ENCODE data around the gene STRC.
"Not testable (repeated sequence)": the region's sequence is repeated elsewhere in the genome, so short reads cannot be mapped to it uniquely, and the experiment has no call there.

The STRC gene

DNA sequence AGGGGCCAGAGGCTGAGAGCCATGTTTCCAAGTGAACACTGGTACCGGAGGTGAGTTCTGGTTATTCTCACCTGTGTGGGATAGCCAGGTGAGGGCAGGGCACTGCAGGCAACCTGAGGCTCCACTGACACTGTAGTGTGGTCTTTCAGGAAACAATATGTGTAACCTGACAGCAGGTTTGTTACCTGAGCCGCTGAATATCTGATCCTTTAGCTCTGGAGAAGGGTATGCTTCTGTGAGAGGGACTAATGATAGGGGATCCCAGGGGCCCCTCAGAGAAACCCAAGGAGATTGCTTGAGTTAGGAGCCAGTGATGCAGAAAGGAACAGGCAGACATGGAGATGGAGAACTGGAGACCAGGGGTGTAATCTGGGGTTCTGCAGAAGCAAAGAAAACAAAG lies at the start of gene STRC:
Gene STRC (minus strand): TSS at position 101 of the 400 bp plus-strand sequence. CDS start 78 bp downstream, at position 23.
- DNase-seq (ENCODE audit: low read depth) = not testable (repeated sequence)

DNA sequence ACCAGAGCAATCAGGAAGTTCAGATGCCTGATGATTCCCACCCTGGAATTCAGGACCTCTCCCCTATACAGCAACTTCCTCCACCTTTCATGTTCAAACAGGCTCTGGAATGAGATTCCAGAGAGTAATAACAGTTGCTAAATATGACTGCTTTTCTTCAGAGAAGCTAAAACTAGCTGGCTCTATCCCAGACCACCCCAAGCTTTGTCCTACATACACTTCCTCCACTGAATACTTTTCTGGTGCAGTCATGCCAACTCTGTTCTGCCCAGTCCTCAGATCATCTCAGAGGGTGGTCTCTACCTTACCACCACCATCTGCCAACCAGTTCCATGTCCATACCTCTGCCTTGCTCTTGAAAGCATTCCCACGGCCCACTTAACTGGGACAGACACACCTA lies 47.6 kb upstream of the STRC start:
- not testable (repeated sequence) for DNase-seq (ENCODE audit: low read depth)

DNA sequence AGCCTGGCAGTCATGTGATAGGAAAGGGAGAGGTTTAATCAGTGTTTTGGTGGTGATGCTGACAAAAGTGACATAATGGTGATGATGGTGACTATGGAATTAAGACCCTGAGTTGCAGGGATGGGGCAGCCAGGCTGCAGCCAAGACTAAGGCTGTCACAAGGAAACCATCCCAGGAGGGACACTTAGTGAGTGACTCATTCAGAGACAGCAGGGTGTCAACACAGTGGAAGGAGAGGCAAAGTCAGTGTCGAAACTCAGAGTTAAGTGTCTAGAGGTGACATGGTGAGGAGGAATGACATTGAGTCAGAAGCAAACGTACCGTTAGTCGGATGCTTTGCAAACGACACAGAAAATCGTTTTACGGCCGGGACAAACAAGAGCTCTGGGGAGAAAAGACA lies 44.7 kb upstream of the STRC start:
- not testable (repeated sequence) for DNase-seq (ENCODE audit: low read depth)

DNA sequence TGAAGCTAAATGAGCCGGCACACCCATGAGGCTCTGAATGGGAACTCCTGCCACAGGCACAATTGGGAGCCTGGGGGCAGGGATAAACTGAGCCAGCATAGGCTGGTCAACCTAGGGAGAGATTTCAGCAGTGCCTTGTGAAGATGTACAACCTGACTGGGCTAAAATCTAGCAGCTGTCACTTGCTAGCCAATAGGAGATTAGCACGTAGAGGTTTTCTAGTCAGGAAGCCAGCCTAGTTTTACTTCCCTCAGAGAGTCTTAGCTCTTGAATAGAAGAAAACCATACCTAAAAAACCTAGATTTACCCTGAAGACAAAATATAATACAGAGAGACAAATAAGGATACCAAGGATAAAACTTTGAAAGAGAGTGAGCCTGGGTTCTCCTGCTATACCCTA lies 43.7 kb upstream of the STRC start:
- DNase-seq (ENCODE audit: low read depth) = not testable (repeated sequence)

DNA sequence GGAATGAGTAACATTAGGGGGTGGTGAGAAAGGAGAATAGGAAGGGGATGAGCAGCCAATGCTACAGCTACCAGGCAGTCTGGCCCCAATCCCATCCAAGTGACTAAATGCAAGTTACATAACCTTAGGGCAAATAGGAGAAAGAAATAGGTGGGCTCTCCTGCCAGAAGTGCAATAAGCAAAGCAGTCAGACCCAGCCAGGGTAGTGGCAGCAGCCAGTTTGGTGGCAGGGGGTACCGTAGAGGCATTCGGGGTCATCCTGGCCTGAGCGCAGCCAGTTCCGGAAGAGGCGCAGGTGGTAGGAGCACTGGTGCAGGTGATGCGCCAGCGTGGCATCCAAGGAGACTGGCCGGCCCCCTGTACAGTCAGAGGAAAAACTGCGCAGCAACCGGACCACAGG lies 41.1 kb upstream of the STRC start:
- DNase-seq (ENCODE audit: low read depth) = not testable (repeated sequence)

DNA sequence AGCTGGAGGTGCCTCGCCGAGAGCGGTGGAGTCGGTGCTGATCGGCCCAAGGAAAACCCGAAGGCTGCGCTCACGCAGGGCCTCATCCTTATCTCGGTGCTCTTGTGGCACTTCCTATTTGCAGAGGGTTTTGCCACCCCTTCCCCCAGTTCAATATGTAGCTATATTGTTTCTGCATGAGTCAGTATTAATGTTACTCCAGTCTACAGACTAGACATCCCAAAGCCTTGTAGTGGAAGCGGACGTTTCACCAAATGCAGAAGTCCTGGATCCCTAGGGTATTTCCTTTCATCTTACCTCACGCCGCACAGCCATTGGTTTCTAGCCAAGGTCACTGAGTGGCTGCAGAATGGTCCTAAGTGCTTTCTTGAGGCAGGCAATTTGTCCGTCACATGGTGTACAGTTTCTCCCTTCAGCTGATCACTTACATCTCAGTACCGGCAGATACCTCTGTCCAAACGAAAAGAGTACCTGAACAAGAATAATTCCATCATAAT lies 30.9 kb upstream of the STRC start:
- DNase-seq (ENCODE audit: low read depth) = not testable (repeated sequence)

DNA sequence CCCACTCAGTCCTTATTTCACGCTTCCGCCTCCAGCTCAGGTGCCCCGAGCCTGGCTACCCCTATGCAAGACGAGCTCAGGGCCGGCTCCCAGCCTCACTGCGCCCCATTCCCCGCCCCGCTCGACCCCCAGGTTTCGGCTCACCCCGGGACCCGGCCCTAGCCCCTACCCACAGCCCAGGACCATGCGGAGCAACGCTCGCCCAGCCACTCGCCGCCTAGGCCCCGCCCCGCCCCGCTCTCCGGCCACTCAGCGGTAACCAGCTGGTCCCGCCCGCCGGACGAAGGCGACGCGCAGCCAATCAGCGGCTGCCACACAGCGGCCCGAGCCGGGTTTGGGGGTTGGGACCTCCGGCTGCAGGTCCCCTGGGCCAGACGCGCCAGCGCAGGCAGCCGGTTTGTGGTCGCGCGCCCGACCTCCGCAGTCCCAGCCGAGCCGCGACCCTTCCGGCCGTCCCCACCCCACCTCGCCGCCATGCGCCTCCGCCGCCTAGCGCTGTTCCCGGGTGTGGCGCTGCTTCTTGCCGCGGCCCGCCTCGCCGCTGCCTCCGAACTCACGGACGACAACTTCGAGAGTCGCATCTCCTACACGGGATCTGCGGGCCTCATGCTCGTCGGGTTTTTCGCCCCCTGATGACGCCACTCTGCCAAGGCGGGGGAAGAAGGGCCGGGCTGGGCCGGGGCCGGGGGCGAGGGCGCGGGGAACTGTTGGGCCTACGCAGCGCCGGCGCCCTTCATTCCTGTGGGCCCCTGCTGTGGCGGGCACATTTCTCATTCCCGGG lies 30.2 kb upstream of the STRC start, which contains the start of gene CATSPER2:
Gene CATSPER2 (minus strand): TSS at position 196 of the 781 bp plus-strand sequence. CDS start 783 bp downstream, outside the sequence.
- no peak for DNase-seq (ENCODE audit: low read depth)

DNA sequence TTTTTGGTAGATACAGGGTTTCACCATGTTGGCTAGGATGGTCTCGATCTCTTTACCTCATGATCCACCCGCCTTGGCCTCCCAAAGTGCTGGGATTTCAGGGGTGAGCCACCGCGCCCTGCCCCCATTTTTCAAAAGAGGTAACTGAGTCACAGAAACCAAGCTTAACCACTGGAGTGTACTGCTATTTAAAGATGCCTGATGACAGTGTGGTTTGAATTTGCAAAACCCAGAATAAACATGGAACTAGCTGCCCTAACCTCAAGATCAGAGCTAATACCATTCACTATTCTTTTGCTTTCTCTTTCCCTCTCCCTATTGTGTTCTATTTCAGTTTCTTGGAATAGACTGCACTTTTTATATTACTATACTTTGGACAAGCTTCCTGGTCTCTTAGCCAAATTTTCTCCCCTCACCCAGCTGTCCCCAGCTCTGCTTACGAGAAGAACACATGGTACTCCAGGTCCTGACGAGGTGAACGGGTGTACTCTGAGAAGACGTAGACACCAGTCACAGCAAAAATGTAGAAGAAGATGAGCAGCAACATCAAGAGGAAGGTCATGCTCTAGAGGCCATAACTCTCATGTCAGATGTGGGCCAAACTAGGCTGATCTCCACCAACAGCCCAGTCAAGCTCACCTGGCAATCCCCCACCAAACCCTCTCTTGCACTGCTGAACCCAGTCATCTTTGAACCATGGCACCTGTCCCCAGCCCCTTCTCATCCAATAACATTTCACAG lies 20.0 kb upstream of the STRC start:
- not testable (repeated sequence) for DNase-seq (ENCODE audit: low read depth)

DNA sequence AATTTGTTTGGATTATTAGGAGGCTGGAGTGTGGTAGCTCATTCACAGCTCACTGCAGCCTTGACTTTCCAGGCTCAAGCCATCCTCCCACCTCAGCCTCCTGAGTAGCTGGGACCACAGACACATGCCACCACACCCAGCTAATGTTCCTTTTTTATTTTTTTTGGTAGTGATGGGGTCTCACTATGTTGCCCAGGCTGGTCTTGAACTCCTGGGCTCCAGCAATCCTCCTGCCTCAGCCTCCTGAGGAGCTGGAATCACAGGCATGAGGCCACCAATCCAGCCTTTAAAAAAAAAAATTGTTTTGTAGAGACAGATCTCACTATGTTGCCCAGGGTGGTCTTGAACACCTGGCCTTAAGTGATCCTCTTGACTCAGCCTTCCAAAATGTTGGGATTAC lies 8.3 kb upstream of the STRC start:
- not testable (repeated sequence) for DNase-seq (ENCODE audit: low read depth)

DNA sequence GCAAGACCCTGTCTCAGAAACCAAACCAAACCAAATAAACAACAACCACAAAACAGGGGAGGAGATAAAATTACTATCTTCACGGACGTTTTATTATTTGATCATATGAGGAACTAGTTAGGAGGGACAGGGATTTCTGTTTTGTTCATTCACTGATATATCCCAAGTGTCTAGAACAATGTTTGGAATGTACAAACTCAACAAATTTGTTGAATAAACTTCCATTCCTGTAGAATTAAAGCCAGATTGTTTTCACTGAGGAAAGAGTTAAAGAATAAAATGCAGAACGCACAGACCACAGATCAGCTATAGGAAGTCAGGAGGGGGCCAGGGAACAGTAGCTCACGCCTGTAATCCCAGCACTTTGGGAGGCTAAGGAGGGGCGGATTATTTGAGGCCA lies 6.5 kb upstream of the STRC start:
- DNase-seq (ENCODE audit: low read depth) = no peak

DNA sequence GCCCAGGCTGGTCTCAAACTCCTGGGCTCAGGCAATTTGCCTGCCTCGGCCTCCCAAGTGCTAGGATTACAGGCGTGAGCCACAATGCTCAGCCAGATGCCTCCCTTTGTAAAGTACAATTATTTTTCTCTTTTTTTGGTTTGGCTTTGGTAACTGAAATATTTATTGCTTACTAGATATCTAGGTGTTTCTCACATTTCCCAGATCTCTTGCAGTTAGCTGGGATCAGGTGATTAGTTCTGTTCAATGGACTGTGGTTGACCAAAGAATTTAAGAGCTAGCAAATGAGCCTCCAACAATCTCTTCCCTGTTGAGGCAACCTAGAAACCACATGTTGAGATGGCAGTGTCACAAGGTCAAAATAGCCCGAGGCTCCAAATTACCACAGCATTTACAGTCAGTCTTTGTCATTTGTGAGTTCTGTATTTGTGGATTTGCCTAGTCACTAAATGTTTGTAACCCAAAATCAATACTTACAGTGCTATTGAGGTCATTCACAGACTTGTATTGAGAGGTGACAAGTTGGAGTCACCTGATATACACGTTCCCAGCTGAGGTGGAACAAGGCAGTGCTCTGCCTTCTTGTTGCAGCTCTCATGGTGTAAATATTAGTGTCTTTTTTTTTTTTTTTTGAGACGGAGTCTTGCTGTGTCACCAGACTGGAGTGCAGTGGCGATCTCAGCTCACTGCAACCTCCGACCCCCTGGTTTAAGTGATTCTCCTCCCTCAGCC lies 3.6 kb upstream of the STRC start:
- not testable (repeated sequence) for DNase-seq (ENCODE audit: low read depth)

DNA sequence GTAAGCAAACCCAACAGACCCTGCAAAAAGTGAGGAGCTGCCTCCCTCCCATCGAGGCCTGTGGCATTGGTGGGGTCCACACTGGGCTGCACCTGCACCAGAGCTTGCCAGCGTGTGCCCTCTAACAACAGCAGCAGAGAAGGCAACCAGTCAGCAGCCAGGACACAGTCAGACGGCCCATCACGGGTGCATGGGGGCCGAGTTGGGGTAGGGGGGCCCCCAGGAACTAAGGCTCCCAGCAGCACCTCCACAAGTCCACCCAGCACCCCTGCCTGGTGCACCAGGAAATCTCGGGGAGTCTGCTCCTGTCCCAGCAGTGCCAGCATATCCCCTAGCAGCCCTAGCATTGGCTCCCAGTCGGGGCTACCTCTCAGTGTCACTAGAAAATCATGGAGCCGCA lies 850 bp downstream of the STRC start:
- not testable (repeated sequence) for DNase-seq (ENCODE audit: low read depth)

DNA sequence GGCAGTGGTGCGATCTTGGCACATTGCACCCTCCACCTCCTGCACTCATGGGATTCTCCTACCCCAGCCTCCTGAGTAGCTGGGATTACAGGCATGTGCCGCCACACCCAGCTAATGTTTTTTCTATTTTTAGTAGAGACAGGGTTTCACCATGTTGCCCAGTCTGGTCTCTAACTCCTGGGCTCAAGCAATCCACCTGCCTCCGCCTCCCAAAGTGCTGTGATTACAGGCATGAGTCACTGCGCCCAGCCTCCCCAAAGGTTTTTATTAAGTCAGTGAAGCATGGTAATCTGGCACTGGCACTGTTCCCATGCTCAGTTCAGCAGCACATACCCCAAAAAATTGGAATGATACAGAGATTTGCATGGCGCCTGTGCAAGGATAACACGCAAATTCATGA lies 16.4 kb downstream of the STRC start:
- DNase-seq (ENCODE audit: low read depth) = not testable (repeated sequence)

DNA sequence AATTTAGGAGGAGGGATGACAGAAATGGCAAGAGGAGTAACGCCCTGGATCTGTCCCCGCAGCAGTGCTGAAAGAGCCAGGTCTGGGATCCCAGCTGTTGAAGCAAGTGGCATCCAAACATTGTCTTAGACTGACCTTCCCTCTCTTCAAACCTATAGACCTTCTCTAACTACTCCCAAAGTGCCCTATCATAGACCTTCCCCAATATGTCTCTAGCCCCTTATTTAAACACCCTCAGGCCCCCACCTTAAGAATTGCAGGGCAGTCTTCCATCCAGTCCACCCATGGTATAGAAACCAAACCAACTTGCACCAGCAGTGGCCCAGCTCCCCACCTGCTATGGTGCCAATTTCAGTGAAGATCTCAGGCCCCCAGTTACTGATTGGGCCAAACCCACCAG lies 18.4 kb downstream of the STRC start:
- not testable (repeated sequence) for DNase-seq (ENCODE audit: low read depth)

DNA sequence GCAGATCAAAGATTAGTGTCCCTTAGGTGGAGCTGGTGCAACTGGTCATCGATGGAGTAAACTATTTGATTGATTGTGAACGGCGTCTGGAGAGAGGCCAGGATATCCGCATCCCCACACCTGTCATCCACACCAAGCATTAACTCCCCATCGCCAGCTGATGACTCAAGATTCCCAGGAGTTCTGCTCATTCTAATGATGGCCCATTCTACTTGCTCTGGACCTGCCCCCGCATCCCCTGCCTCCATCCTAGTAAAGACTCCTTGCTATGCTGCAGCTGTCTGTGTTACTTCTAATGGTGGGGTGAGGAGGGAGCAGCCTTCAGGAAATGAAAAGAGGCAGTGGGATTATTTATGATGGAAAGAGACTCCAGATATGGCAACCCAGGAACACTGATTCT lies 19.5 kb downstream of the STRC start:
- not testable (repeated sequence) for DNase-seq (ENCODE audit: low read depth)

DNA sequence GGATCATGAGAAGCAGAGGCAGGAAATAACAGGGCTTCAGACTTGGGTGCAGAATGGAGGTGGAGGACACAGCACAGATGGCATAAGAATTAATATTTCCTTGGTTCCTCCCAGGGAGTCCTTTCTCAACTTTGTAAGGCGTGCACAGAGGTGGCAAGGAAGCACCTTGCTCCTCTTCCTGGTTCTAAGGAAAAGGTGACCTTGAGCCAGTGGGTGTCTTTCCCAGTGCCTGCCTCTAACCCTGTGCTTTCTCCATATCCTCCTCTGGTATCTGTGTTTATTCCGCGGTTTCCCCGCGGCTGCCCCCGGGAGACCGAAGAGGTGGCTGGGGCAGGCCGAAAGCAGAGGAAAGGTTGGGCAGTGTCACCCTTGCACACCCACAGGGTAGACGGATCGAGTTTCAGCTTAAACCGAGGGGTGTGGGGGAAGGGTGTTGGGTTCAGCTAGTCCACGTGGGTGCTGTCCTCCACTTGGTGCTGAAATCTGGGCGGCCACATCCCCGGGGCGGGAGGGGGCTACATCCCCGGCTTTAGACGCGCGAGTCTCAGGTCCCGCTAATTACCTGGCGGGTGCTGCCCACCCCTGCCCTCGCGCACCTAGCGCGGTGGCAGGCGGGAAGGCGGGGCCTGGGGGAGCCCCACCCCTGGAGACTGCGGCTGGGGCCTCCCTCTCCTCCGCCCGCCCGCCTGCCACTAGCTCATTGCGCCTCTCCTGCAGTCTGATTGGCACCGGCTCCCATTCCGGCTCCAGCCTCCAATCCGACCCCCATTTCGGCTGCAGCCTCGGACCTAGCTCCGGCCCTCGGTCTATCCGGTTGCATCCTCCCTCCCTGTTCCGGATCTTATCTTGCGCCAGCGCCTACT lies 25.0 kb downstream of the STRC start, which contains the start of gene CKMT1B:
Gene CKMT1B (plus strand): TSS at position 700 of the 863 bp plus-strand sequence. CDS start 192 bp downstream, outside the sequence.
- not testable (repeated sequence) for DNase-seq (ENCODE audit: low read depth)

DNA sequence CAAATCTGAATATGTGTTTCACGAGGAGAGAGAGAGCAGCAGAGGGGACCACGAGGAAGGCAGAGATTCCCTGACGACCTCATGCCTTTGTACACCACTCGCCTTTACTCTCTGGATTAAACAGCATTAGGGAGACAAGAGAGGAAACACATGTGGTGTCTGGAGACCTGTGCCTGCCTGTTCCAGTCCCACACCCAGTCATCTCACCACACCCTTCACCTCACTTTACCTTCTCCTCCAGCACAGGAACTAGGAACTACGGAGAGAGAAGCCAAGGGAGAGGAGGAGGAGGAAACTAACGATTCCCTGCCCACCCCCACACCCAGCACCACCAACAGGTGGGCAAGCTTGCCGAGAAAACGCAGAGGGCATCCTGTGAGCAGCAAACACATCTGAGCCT lies 25.8 kb downstream of the STRC start:
- not testable (repeated sequence) for DNase-seq (ENCODE audit: low read depth)

DNA sequence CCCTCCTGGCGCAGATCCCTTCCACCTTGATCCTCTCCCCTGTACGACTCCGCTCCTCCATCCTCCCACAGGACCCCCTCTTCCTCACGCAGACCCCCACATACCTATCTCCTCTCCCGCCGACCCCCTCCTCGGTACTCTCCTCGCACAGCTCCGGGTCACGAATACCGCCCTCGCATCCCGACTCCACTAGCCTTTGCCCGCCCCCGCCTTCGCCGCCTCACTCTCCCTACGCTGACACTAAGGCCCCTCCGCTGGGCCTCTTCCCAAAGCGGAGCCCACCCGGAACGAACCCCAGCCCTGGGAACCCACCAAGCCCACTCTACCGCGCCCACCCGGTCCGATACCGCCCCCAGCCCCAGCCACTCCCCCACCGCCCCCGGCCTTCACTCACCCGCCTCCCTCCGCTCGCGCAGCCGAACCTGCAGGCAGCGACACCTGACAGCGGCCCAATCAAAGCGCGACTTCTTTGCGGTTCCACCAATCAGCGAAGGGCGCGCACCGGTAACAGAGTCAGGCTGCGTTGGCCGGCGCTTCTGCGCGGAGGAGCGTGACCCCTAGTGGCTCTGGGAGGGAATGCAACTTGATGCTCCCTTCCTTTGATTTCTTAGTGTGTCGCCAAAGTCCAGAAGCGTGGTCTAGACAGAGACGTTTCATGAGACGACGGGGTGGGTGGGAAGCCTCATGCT lies 28.7 kb downstream of the STRC start, which contains the start of gene PPIP5K1:
Gene PPIP5K1 (minus strand): TSS at position 431 of the 689 bp plus-strand sequence. CDS start 5,704 bp downstream, outside the sequence.
- not testable (repeated sequence) for DNase-seq (ENCODE audit: low read depth)

DNA sequence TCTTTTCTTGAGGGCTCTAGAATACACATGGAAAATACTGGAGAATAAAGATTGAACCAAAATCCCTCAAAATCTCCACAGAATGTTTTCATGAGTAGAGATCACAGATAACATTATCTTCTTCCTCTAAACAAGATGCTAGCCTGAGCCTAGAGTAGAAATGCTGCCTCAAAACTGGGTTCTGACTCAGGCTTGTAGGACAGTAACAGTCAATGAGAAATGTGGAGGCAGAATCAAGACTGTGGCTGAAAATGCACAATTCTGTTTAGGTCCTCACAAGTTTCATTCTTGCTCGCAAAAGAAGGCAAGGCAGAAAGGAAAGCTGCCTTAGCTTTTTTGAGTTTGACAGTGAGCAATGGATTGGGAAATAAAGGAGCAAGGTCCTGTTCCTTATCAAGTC lies 44.0 kb downstream of the STRC start:
- DNase-seq (ENCODE audit: low read depth) = not testable (repeated sequence)

DNA sequence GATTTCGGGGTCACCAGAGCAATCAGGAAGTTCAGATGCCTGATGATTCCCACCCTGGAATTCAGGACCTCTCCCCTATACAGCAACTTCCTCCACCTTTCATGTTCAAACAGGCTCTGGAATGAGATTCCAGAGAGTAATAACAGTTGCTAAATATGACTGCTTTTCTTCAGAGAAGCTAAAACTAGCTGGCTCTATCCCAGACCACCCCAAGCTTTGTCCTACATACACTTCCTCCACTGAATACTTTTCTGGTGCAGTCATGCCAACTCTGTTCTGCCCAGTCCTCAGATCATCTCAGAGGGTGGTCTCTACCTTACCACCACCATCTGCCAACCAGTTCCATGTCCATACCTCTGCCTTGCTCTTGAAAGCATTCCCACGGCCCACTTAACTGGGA lies 52.0 kb downstream of the STRC start:
- not testable (repeated sequence) for DNase-seq (ENCODE audit: low read depth)
